ENCODE results near the gene MTERF4. TPM values are rescaled to one million over a fixed set of nuclear protein-coding genes. Genes with fewer than 3 reads are reported as not detected.

Gene MTERF4
- polyA plus RNA-seq, 1 experiment = 30.9 TPM

- ChIA-PET POLR2A (interaction anchor here (0.7 to 1.2 kb wide), 2 partner anchors 47 to 228 kb away, joined by 3 read pairs; partner anchors contain the start of gene MTERF4), CTCF (interaction anchor here (0.6 kb wide), 1 partner anchor 69 kb away, joined by 4 read pairs; no protein-coding TSS in a partner anchor)
- Histone ChIP-seq H3K27me3 (ENCODE audit: control insufficient read depth, insufficient read depth, low read length) (no peaks in the 10 kb centered on the region), H3K27ac (ENCODE audit: low read depth, low read length) (no peak within 1 kb of the TSS), H3K4me3 (ENCODE audit: low read depth, low read length) (peak within 1 kb of the TSS; percentile 91), H3K9me3 (ENCODE audit: control insufficient read depth, insufficient read depth, low read length) (no peaks in the 10 kb centered on the region; the same call in 1 of the 2 replicates)
- no peak for TF ChIP-seq CTCF (IDR thresholded peaks at IDR 0.05; ENCODE audit: low read depth, low read length)
- peak; percentile 78 for DNase-seq (ENCODE audit: low read depth, low spot score)
Measured at GRCh38 chr2:241148891-241149674, 47.0 kb upstream of the MTERF4 start, which contains the start of gene PASK. PASK (minus strand) TSS chr2:241149472; CDS start chr2:241143032, 6,440 bp downstream.

GRCh38 chr2:241148239-241148638, 46.2 kb upstream of the MTERF4 start:
- CTCF ChIA-PET = no interaction called here
- no peak for TF ChIP-seq CTCF (IDR thresholded peaks at IDR 0.05; ENCODE audit: low read depth, low read length)
- no peak for DNase-seq (ENCODE audit: low read depth, low spot score)
- POLR2A ChIA-PET = no interaction called here
- Histone ChIP-seq H3K4me3 (ENCODE audit: low read depth, low read length) (peak overlapping the region; percentile 91), H3K9me3 (ENCODE audit: control insufficient read depth, insufficient read depth, low read length) (no peaks in the 10 kb centered on the region; the same call in 1 of the 2 replicates), H3K27ac (ENCODE audit: low read depth, low read length) (no peak overlapping the region), H3K27me3 (ENCODE audit: control insufficient read depth, insufficient read depth, low read length) (no peaks in the 10 kb centered on the region)

GRCh38 chr2:241147336-241147735, 45.2 kb upstream of the MTERF4 start:
- ChIA-PET POLR2A (no interaction called here), CTCF (no interaction called here)
- H3K27ac ChIP-seq (ENCODE audit: low read depth, low read length) = no peak overlapping the region
- DNase-seq (ENCODE audit: low read depth, low spot score) = no peak
- no peak overlapping the region for H3K4me3 ChIP-seq (ENCODE audit: low read depth, low read length)
- TF ChIP-seq CTCF (IDR thresholded peaks at IDR 0.05; ENCODE audit: low read depth, low read length) = no peak
- H3K27me3 ChIP-seq (ENCODE audit: control insufficient read depth, insufficient read depth, low read length) = no peaks in the 10 kb centered on the region
- H3K9me3 ChIP-seq (ENCODE audit: control insufficient read depth, insufficient read depth, low read length) = no peaks in the 10 kb centered on the region; the same call in 1 of the 2 replicates

- no peak overlapping the region for H3K4me3 ChIP-seq (ENCODE audit: low read depth, low read length)
- H3K27me3 ChIP-seq (ENCODE audit: control insufficient read depth, insufficient read depth, low read length) = no peaks in the 10 kb centered on the region
- TF ChIP-seq CTCF (IDR thresholded peaks at IDR 0.05; ENCODE audit: low read depth, low read length) = no peak
- no peak for DNase-seq (ENCODE audit: low read depth, low spot score)
- POLR2A ChIA-PET = no interaction called here
- H3K27ac ChIP-seq (ENCODE audit: low read depth, low read length) = no peak overlapping the region
- H3K9me3 ChIP-seq (ENCODE audit: control insufficient read depth, insufficient read depth, low read length) = no peaks in the 10 kb centered on the region; the same call in 1 of the 2 replicates
- CTCF ChIA-PET = interaction anchor here (1.1 kb wide), 1 partner anchor 232 kb away, joined by 4 read pairs; no protein-coding TSS in a partner anchor
Measured at GRCh38 chr2:241146286-241146685, 44.2 kb upstream of the MTERF4 start.

- H3K9me3 ChIP-seq (ENCODE audit: control insufficient read depth, insufficient read depth, low read length) = no peaks in the 10 kb centered on the region
- POLR2A ChIA-PET = no interaction called here
- no peaks in the 10 kb centered on the region for H3K27me3 ChIP-seq (ENCODE audit: control insufficient read depth, insufficient read depth, low read length)
- H3K27ac ChIP-seq (ENCODE audit: low read depth, low read length) = no peak overlapping the region
- H3K4me3 ChIP-seq (ENCODE audit: low read depth, low read length) = no peak overlapping the region
- TF ChIP-seq CTCF (IDR thresholded peaks at IDR 0.05; ENCODE audit: low read depth, low read length) = no peak
- CTCF ChIA-PET = no interaction called here
- no peak for DNase-seq (ENCODE audit: low read depth, low spot score)
Measured at GRCh38 chr2:241142593-241142992, 40.5 kb upstream of the MTERF4 start.
